Keratinocyte (primary cell): Measurements from ENCODE around the gene HSP90AA1.

ENCODE experiments used
- EZH2 ChIP-seq: IDR thresholded peaks from one replicate; pipeline ENCODE4 v1.6.1; 2012; ENCODE audit warnings: inconsistent platforms, mild to moderate bottlenecking, low read length, moderate library complexity
- TF ChIP-seq, protein P1 (sequence below), 3 experiments: IDR thresholded peaks in 1 of 3; conservative IDR thresholded peaks in 1 of 3; optimal IDR thresholded peaks in 1 of 3; 2 replicates in 2 of 3; 3 replicates in 1 of 3; pipeline versions ENCODE3 to v1.5.1; 2011; ENCODE audit warnings: low read length in 3 of 3, mild to moderate bottlenecking in 3 of 3, moderate library complexity in 2 of 3, control low read depth in 1 of 3, inconsistent platforms in 1 of 3; ENCODE audit not compliant: insufficient read depth in 2 of 3; ENCODE audit errors: extremely low read depth in 1 of 3

DNA sequence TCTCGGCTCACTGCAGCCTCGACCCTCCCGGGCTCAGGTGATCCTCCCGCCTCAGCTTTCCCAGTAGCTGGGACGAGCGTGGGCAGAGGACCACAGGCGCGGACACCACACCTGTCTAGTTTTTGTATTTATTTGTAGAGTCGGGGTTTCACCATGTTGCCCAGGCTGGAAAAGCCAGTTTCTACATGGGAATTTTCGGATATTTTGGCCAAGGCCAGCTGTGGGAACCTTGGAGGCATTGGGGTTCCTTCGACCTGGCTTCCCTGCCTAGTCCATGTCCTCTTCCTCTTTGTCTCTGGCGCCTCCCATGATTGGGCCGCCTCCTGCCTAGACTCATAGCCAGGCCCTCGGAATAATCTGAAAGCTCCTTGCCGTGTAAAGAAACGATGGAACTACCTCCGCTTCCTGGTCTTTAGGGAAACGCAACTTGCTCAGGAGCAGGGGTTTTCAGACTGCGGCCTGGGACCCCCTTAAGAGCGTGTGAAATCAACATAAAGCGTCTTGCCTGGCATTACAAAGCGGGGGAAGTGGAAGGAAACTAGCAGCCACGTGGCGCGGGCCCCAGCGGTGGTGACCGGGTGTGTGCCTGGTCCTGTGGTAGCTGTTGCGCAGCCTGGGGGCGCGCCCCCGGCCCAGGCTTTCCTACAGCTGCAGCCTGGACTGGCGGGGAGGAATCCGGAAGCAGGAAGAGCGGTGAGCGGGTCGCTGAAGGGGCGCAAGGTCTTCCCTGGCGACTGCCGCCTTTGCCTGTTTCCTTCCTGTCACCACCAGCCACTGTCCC, 1.4 kb upstream of the HSP90AA1 start:
- TF ChIP-seq, protein P1, sequence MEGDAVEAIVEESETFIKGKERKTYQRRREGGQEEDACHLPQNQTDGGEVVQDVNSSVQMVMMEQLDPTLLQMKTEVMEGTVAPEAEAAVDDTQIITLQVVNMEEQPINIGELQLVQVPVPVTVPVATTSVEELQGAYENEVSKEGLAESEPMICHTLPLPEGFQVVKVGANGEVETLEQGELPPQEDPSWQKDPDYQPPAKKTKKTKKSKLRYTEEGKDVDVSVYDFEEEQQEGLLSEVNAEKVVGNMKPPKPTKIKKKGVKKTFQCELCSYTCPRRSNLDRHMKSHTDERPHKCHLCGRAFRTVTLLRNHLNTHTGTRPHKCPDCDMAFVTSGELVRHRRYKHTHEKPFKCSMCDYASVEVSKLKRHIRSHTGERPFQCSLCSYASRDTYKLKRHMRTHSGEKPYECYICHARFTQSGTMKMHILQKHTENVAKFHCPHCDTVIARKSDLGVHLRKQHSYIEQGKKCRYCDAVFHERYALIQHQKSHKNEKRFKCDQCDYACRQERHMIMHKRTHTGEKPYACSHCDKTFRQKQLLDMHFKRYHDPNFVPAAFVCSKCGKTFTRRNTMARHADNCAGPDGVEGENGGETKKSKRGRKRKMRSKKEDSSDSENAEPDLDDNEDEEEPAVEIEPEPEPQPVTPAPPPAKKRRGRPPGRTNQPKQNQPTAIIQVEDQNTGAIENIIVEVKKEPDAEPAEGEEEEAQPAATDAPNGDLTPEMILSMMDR (optimal IDR thresholded peaks at IDR 0.05 in 1 of 3, IDR thresholded peaks at IDR 0.05 in 1 of 3, conservative IDR thresholded peaks at IDR 0.05 in 1 of 3; ENCODE audit: extremely low read depth in 1 of 3, insufficient read depth in 2 of 3, low read length in 3 of 3): no peak
- TF ChIP-seq EZH2: no peak
